Raji (cell line): ENCODE results near the gene DENND1C.

ENCODE experiments used
- POLR2A ChIP-seq: IDR thresholded peaks from 2 replicates; pipeline ENCODE4 v1.6.1; 2011; ENCODE audit warnings: low read depth, low read length, control low read depth; ENCODE audit not compliant: insufficient read depth

The DENND1C gene

DNA sequence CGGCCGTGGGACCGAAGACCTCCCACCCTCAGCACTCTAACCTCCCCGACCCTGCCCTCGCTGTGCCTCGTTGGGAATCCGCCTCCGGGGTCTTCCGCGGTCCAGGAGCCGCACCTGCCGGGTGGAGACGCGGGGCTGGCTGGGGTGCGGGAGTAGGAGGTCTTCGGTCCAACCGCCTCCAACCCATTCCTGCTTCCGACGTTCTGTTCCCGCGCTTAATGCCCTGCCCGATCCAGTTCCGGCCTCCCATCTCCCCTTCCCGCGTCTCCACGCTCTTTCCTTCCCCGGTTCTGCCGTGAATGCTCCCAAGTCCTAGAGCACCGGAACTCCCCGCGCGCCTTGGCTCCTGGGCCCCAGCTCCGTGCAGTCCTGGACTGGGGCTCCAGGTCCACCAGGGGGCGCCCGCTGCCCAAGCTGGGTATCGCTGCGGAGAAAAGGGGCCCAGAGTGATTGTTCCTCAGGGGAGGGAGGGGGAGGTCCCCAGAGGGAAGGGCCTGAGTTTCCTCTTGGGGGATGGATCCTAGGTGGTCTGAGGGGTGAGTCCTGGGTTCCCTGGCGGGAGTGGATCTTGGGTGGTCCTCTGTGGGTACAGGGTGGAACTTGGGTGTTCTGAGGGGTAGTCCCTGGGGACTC lies 35.2 kb upstream of the DENND1C start:
- TF ChIP-seq POLR2A = peak; percentile 11; the same call in 1 of the 2 replicates

GRCh38 chr19:6516018-6516658 lies 34.6 kb upstream of the DENND1C start:
- TF ChIP-seq POLR2A = peak; percentile 69; the same call in 1 of the 2 replicates

- TF ChIP-seq POLR2A = no peak
These were observed 33.4 kb upstream of the DENND1C start for GRCh38 chr19:6514926-6515544.

- TF ChIP-seq POLR2A = no peak
These were observed 32.5 kb upstream of the DENND1C start for GRCh38 chr19:6514089-6514488.

DNA sequence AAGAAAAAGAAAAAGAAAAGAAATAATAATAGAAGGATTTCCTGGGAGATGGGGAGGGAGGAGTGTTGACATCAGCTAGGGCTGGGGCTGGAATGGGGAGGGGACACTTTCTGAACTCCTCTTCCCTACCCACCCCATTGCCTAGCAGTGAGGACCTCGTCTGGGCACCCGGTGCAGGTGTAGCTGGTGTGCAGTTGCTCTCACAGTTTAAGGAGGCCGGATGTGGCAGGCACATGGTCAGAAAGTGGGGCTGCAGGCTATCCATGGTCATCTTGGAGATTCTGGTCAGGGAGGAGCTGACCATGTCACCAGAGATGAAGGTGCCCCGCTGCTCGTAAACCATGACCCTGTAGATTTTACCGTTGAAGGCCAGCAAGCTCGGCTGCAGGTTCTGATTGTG lies 29.0 kb upstream of the DENND1C start:
- TF ChIP-seq POLR2A = no peak

GRCh38 chr19:6509118-6509971 lies 27.8 kb upstream of the DENND1C start:
- TF ChIP-seq POLR2A = no peak

- no peak for TF ChIP-seq POLR2A
These were observed 22.0 kb upstream of the DENND1C start for GRCh38 chr19:6503407-6504201.

- TF ChIP-seq POLR2A = no peak
These were observed 20.4 kb upstream of the DENND1C start, which contains the start of gene TUBB4A for GRCh38 chr19:6501740-6502648. Gene TUBB4A (minus strand): TSS chr19:6502309. CDS start chr19:6502212, 97 bp downstream.

DNA sequence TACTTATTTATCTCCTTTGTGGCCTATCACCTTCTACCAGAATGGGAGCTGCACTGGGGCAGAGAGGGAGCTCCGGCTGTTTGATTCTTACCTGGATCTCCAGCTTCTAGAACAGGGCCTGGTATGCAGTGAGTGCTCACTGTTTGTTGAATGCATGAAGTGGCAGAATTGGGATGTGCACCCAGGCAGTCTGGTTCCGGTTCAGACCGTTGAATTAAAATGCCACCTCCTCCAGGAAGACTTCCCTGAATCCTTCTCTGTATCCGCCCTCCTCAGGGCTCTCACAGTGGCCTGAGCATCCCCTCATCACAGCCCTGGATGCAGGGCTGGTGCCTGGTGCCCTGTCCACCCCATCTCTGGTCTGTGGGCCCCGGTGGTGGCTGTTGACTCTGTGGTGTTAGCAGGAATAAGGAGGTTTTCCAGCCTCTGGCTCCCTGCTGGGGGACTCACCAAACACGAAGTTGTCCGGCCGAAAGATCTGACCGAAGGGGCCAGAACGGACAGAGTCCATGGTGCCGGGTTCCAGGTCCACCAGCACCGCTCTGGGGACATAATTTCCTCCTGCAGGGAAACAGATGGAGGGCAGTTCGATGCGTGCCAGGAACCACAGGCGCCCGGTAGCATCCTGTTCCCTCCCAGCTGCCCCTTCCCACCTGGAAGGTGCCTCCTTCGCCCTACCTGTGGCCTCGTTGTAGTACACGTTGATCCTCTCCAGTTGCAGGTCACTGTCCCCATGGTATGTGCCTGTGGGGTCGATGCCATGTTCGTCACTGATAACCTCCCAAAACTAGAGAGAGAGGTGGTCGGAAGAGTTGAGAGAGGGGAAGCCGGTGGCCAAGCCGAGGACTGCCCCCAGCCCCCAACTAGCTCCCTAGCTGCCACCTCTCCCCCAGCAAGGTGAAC lies 19.5 kb upstream of the DENND1C start:
- no peak for TF ChIP-seq POLR2A

- TF ChIP-seq POLR2A = no peak
These were observed 17.6 kb upstream of the DENND1C start for GRCh38 chr19:6499052-6499790.

- TF ChIP-seq POLR2A = no peak
These were observed 16.9 kb upstream of the DENND1C start for GRCh38 chr19:6498294-6499036.
